Measurements from ENCODE around the gene TEX22.

- TF ChIP-seq CTCF (IDR thresholded peaks at IDR 0.05; ENCODE audit: low read length) (no peak), EZH2 (IDR thresholded peaks at IDR 0.05; ENCODE audit: borderline replicate concordance, low read length) (no peak)
Measured at GRCh38 chr14:105390849-105391500, 7.4 kb upstream of the TEX22 start.
